ENCODE measurements around the gene PRDM15. TPM values are rescaled to one million over a fixed set of nuclear protein-coding genes. Genes with fewer than 3 reads are reported as not detected.

Gene PRDM15
- total and polyA plus RNA-seq, 2 donors (not counting 1 experiment from before 2014, with no cell fraction given): 2.3 to 3.6 TPM

DNA sequence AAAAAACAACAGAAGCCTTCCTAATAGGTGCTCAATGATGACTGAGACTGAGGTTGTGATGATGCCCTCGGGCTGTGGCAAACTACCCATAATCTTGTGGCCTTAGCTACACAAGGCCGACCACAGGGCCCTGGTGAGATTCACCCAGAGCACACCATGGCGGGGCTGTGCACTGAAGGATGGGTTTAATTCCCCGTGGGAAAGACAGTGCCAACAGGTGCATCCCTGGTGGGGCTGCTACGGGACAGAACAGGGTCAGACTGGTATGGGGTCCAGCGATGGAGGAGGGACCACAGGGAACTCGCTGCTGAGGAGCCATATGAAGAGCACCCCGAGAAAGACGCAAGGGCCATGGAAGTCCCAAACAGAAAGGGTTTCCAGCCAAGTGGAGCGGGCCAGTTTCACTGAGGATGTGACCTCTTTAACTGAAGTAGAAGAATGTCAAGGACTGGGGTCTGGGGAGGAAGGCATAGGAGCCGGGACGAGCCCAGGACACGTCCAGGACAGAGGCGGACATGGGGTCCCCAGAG lies 21.3 kb downstream of the PRDM15 start:
- Histone ChIP-seq H3K27ac (ENCODE audit: insufficient read depth, low read length) (no peak overlapping the region), H3K4me3 (replicated peaks in 1 of 4; ENCODE audit: control extremely low read depth in 1 of 4, insufficient read depth in 1 of 4, low read depth in 3 of 4, low read length in 4 of 4) (no peak overlapping the region), H3K9ac (ENCODE audit: insufficient read depth, low read length) (no peak overlapping the region), H2AFZ (ENCODE audit: low read length) (no peak overlapping the region), H3K9me3 (ENCODE audit: control insufficient read depth, insufficient read depth, low read depth, low read length) (no peaks in the 10 kb centered on the region), H3K4me2 (ENCODE audit: extremely low read depth, insufficient read depth, low read length) (no peak overlapping the region), H3K27me3 (ENCODE audit: control insufficient read depth, insufficient read depth, low read length) (no peaks in the 10 kb centered on the region), H4K20me1 (ENCODE audit: control insufficient read depth, extremely low read depth, insufficient read depth, low read length) (no peaks in the 10 kb centered on the region), H3K4me1 (ENCODE audit: control insufficient read depth, extremely low read depth, insufficient read depth, low read length) (no peaks in the 10 kb centered on the region), H3K79me2 (ENCODE audit: control insufficient read depth, insufficient read depth, low read length) (peaks cover 5% of the 10 kb centered on the region), H3K36me3 (ENCODE audit: control insufficient read depth, insufficient read depth, low read length) (peaks cover 6% of the 10 kb centered on the region)
- DNase-seq (ENCODE audit: low read depth in 2 of 2): no peak
- no peak for TF ChIP-seq CTCF (conservative IDR thresholded peaks at IDR 0.05 in 1 of 2, IDR thresholded peaks at IDR 0.05 in 1 of 2; ENCODE audit: low read depth in 1 of 2, low read length in 2 of 2)
- TF ChIP-seq EZH2 (IDR thresholded peaks at IDR 0.05; ENCODE audit: low read length, missing control alignments): no peak

DNA sequence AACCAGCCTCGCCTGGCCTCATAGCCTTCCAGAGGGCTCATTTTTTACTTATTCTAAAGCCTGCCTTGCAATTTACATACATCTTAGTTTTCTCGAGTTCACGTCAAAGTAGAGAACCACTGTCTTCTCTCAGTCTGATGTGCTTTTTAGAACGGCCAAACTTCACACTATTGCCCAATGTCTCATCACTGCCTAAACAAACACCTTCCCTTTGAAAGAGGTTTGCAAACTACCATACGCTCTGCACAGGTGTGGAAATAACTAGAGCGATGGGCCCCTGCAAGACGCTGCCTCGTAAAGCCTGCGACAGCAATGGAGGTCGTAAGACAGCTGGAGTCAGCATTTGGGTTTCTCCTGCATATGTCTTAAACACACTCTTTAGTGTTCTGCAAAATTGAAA lies 22.6 kb downstream of the PRDM15 start:
- Histone ChIP-seq H3K27ac (ENCODE audit: insufficient read depth, low read length) (no peak overlapping the region), H3K4me1 (ENCODE audit: control insufficient read depth, extremely low read depth, insufficient read depth, low read length) (no peaks in the 10 kb centered on the region), H3K9me3 (ENCODE audit: control insufficient read depth, insufficient read depth, low read depth, low read length) (no peaks in the 10 kb centered on the region), H3K9ac (ENCODE audit: insufficient read depth, low read length) (no peak overlapping the region), H3K4me3 (replicated peaks in 1 of 4; ENCODE audit: control extremely low read depth in 1 of 4, insufficient read depth in 1 of 4, low read depth in 3 of 4, low read length in 4 of 4) (no peak overlapping the region), H3K36me3 (ENCODE audit: control insufficient read depth, insufficient read depth, low read length) (peaks cover 6% of the 10 kb centered on the region), H3K27me3 (ENCODE audit: control insufficient read depth, insufficient read depth, low read length) (no peaks in the 10 kb centered on the region), H3K79me2 (ENCODE audit: control insufficient read depth, insufficient read depth, low read length) (no peaks in the 10 kb centered on the region), H2AFZ (ENCODE audit: low read length) (no peak overlapping the region), H3K4me2 (ENCODE audit: extremely low read depth, insufficient read depth, low read length) (no peak overlapping the region), H4K20me1 (ENCODE audit: control insufficient read depth, extremely low read depth, insufficient read depth, low read length) (no peaks in the 10 kb centered on the region)
- TF ChIP-seq EZH2 (IDR thresholded peaks at IDR 0.05; ENCODE audit: low read length, missing control alignments) (no peak), CTCF (conservative IDR thresholded peaks at IDR 0.05 in 1 of 2, IDR thresholded peaks at IDR 0.05 in 1 of 2; ENCODE audit: low read depth in 1 of 2, low read length in 2 of 2) (no peak)
- no peak for DNase-seq (ENCODE audit: low read depth in 2 of 2)

GRCh38 chr21:41854426-41854995 lies 24.6 kb downstream of the PRDM15 start:
- DNase-seq (ENCODE audit: low read depth in 2 of 2): no peak
- H4K20me1 ChIP-seq (ENCODE audit: control insufficient read depth, extremely low read depth, insufficient read depth, low read length): no peaks in the 10 kb centered on the region
- no peak overlapping the region for H3K4me3 ChIP-seq (replicated peaks in 1 of 4; ENCODE audit: control extremely low read depth in 1 of 4, insufficient read depth in 1 of 4, low read depth in 3 of 4, low read length in 4 of 4)
- no peak overlapping the region for H3K9ac ChIP-seq (ENCODE audit: insufficient read depth, low read length)
- H3K4me2 ChIP-seq (ENCODE audit: extremely low read depth, insufficient read depth, low read length): no peak overlapping the region
- no peak overlapping the region for H2AFZ ChIP-seq (ENCODE audit: low read length)
- no peaks in the 10 kb centered on the region for H3K4me1 ChIP-seq (ENCODE audit: control insufficient read depth, extremely low read depth, insufficient read depth, low read length)
- no peak overlapping the region for H3K27ac ChIP-seq (ENCODE audit: insufficient read depth, low read length)
- H3K27me3 ChIP-seq (ENCODE audit: control insufficient read depth, insufficient read depth, low read length): no peaks in the 10 kb centered on the region
- H3K36me3 ChIP-seq (ENCODE audit: control insufficient read depth, insufficient read depth, low read length): peaks cover 6% of the 10 kb centered on the region
- no peaks in the 10 kb centered on the region for H3K9me3 ChIP-seq (ENCODE audit: control insufficient read depth, insufficient read depth, low read depth, low read length)
- H3K79me2 ChIP-seq (ENCODE audit: control insufficient read depth, insufficient read depth, low read length): no peaks in the 10 kb centered on the region
- no peak for TF ChIP-seq CTCF (conservative IDR thresholded peaks at IDR 0.05 in 1 of 2, IDR thresholded peaks at IDR 0.05 in 1 of 2; ENCODE audit: low read depth in 1 of 2, low read length in 2 of 2)
- TF ChIP-seq EZH2 (IDR thresholded peaks at IDR 0.05; ENCODE audit: low read length, missing control alignments): no peak

Measured in fibroblast of lung (primary cell).